Lung (tissue), 12 donors: ENCODE results near the gene GSE1. TPM values are rescaled to one million over a fixed set of nuclear protein-coding genes. Genes with fewer than 3 reads are reported as not detected.
A peak's percentile ranks its signal among the peaks of the same experiment; 100 is the strongest.

Experiments
- ATAC-seq: fragments of 200-7000 bp; cut with Tn5 transposase; one replicate; pipeline ENCODE4 v1.9.1; 2020; ENCODE audit warnings: moderate number of reproducible peaks; ENCODE audit not compliant: insufficient read depth, low FRiP score
- DNase-seq, 3 donors: peaks; one replicate each; pipeline ENCODE4 v3.0.0-alpha.2; 2013 to 2017
- H3K27ac ChIP-seq, 2 donors: one replicate each; pipeline ENCODE4 v1.5.1; 2013; ENCODE audit warnings: mild to moderate bottlenecking in 2 of 2, moderate library complexity in 2 of 2, control low read depth in 1 of 2, inconsistent platforms in 1 of 2, low read depth in 1 of 2, low read length in 1 of 2
- H3K27me3 ChIP-seq, 3 donors: one replicate each; pipeline ENCODE4 v1.5.1; 2013; ENCODE audit warnings: low read length in 2 of 3; ENCODE audit not compliant: control insufficient read depth in 3 of 3, insufficient read depth in 3 of 3
- H3K36me3 ChIP-seq, 4 donors: one replicate each; pipeline ENCODE4 v1.5.1; 2013; ENCODE audit warnings: low read length in 4 of 4, mild to moderate bottlenecking in 1 of 4, moderate library complexity in 1 of 4; ENCODE audit not compliant: control insufficient read depth in 4 of 4, insufficient read depth in 4 of 4
- H3K4me1 ChIP-seq, 5 donors: one replicate each; pipeline ENCODE4 v1.5.1; 2013; ENCODE audit warnings: low read length in 5 of 5, mild to moderate bottlenecking in 2 of 5, moderate library complexity in 1 of 5; ENCODE audit not compliant: control insufficient read depth in 5 of 5, insufficient read depth in 5 of 5
- H3K4me3 ChIP-seq: one replicate; pipeline ENCODE4 v1.5.1; 2013; ENCODE audit warnings: mild to moderate bottlenecking, control low read depth, moderate library complexity
- H3K9ac ChIP-seq, 2 donors: one replicate each; pipeline ENCODE4 v1.5.1; 2013; ENCODE audit warnings: low read length in 2 of 2, control low read depth in 1 of 2; ENCODE audit not compliant: insufficient read depth in 1 of 2
- H3K9me3 ChIP-seq, 4 donors: one replicate each; pipeline ENCODE4 v1.5.1; 2013; ENCODE audit warnings: low read length in 3 of 4, mild to moderate bottlenecking in 1 of 4, moderate library complexity in 1 of 4; ENCODE audit not compliant: control insufficient read depth in 4 of 4, insufficient read depth in 3 of 4
- CTCF ChIP-seq: IDR thresholded peaks from 2 replicates; pipeline ENCODE4 v1.5.1; 2012; ENCODE audit warnings: mild to moderate bottlenecking; ENCODE audit errors: control extremely low read depth, extremely low read depth
- WGBS, 2 donors: extraction: QIAGEN DNeasy Blood & Tissue Kit; methylation state at CpG; one replicate each; pipeline ENCODE4 v1.1.7; 2013; 5-methylcytosine and 5-hydroxymethylcytosine counted together
- polyA plus RNA-seq, 2 donors: library from polyadenylated mRNA; stranded (reverse); fragments of 200-250 nt; gene quantifications; one replicate each; pipeline ENCODE4 v1.2.1, GENCODE V29; 2013
- total RNA-seq, 2 donors: library from RNA; depleted of rRNA in 1 of 2; stranded (reverse); fragments of >200 nt in 1 of 2; gene quantifications; one replicate each; pipeline ENCODE4 v1.2.1, GENCODE V29; 2014 to 2021
- donor health status: control.
- donor health status: control.
- donor health status: Bipolar disorder and iron deficiency.
- donor health status: healthy.
- donor health status: DM: yes; HTN: yes; CAD: no.

Gene GSE1
- total and polyA plus RNA-seq, 4 donors = 21.3 to 122 (median 74.7) TPM

- Histone ChIP-seq H3K4me1 (peaks cover 4 to 74% (median 40%) of the 10 kb centered on the region in 5 donors), H3K27me3 (no peaks in the 10 kb centered on the region), H3K27ac (peak overlapping the region; percentile 96 to 98), H3K4me3 (peak overlapping the region; percentile 59), H3K36me3 (peaks cover 0 to 3% (median 0%) of the 10 kb centered on the region in 4 donors), H3K9me3 (no peaks in the 10 kb centered on the region), H3K9ac (peak overlapping the region in 1 of 2 donors; percentile 46)
- no peak for TF ChIP-seq CTCF
- DNase-seq (peak; percentile 59 to 67 (median 65)), ATAC-seq (peak; percentile 29)
- WGBS, 2 donors = 1% methylated on average over 22 to 37 of the region's 38 CpGs
These were observed 826 bp upstream of the GSE1 start for GRCh38 chr16:85612191-85612800.

- no peaks in the 10 kb centered on the region for H3K27me3 ChIP-seq
- H3K4me1 ChIP-seq = peaks cover 4 to 60% (median 37%) of the 10 kb centered on the region in 5 donors
- WGBS, 2 donors = 0 to 1% methylated on average over 41 to 63 of the region's 67 CpGs
- peak overlapping the region; percentile 96 to 97 for H3K27ac ChIP-seq
- peak; percentile 44 to 70 (median 64) for DNase-seq
- peaks cover 0 to 3% (median 0%) of the 10 kb centered on the region in 4 donors for H3K36me3 ChIP-seq
- TF ChIP-seq CTCF = no peak
- no peak overlapping the region for H3K9ac ChIP-seq
- no peaks in the 10 kb centered on the region for H3K9me3 ChIP-seq
- no peak for ATAC-seq
- H3K4me3 ChIP-seq = peak overlapping the region; percentile 59
These were observed 649 bp downstream of the GSE1 start for GRCh38 chr16:85613604-85614337.

- peaks cover 4 to 54% (median 40%) of the 10 kb centered on the region in 5 donors for H3K4me1 ChIP-seq
- no peaks in the 10 kb centered on the region for H3K9me3 ChIP-seq
- peak overlapping the region; percentile 19 for H3K4me3 ChIP-seq
- no peak for DNase-seq
- no peak for ATAC-seq
- H3K27me3 ChIP-seq = no peaks in the 10 kb centered on the region
- H3K9ac ChIP-seq = peak overlapping the region in 1 of 2 donors; percentile 11
- WGBS, 2 donors = 25% methylated on average over 40 to 41 of the region's 41 CpGs
- H3K36me3 ChIP-seq = peaks cover 0 to 3% (median 0%) of the 10 kb centered on the region in 4 donors
- TF ChIP-seq CTCF = no peak
- H3K27ac ChIP-seq = peak overlapping the region in 1 of 2 donors; percentile 90
These were observed 1.4 kb downstream of the GSE1 start for GRCh38 chr16:85614338-85615013.
